HG02884 (cell line): ENCODE results near the gene RAD21L1.

ENCODE experiments used
- ATAC-seq: cut with Tn5 transposase; IDR thresholded peaks from one replicate; pipeline ENCODE4 v1.9.1; 2021; ENCODE audit warnings: mild to moderate bottlenecking, moderate library complexity; ENCODE audit not compliant: unreplicated experiment

RAD21L1 gene

GRCh38 chr20:1291191-1291741 lies 65.4 kb downstream of the RAD21L1 start:
- no peak for ATAC-seq

- no peak for ATAC-seq
These were observed 66.8 kb downstream of the RAD21L1 start for GRCh38 chr20:1292620-1293019.

- no peak for ATAC-seq
These were observed 68.0 kb downstream of the RAD21L1 start for GRCh38 chr20:1293641-1294379.

GRCh38 chr20:1294497-1294896 lies 68.7 kb downstream of the RAD21L1 start:
- no peak for ATAC-seq

- no peak for ATAC-seq
These were observed 69.6 kb downstream of the RAD21L1 start for GRCh38 chr20:1295276-1295930.

GRCh38 chr20:1296117-1296610 lies 70.3 kb downstream of the RAD21L1 start:
- ATAC-seq, result no peak

- ATAC-seq, result no peak
These were observed 71.1 kb downstream of the RAD21L1 start for GRCh38 chr20:1296922-1297321.

GRCh38 chr20:1297486-1297885 lies 71.6 kb downstream of the RAD21L1 start:
- no peak for ATAC-seq

- no peak for ATAC-seq
These were observed 72.3 kb downstream of the RAD21L1 start for GRCh38 chr20:1298166-1298565.

GRCh38 chr20:1298888-1299511 lies 73.2 kb downstream of the RAD21L1 start:
- no peak for ATAC-seq

- ATAC-seq, result no peak
These were observed 73.7 kb downstream of the RAD21L1 start for GRCh38 chr20:1299522-1299921.

GRCh38 chr20:1300083-1300840 lies 74.4 kb downstream of the RAD21L1 start:
- ATAC-seq, result no peak

- no peak for ATAC-seq
These were observed 75.2 kb downstream of the RAD21L1 start for GRCh38 chr20:1301031-1301529.

GRCh38 chr20:1302685-1303541 lies 77.1 kb downstream of the RAD21L1 start:
- no peak for ATAC-seq

GRCh38 chr20:1304710-1305515 lies 79.1 kb downstream of the RAD21L1 start:
- ATAC-seq, result no peak
